Activated CD8-positive, alpha-beta memory T cell treated with anti-CD3 and anti-CD28 coated beads for 36 hours (primary cell): ENCODE measurements around the gene ARPC1B. TPM values are rescaled to one million over a fixed set of nuclear protein-coding genes. Genes with fewer than 3 reads are reported as not detected.
"Not testable (repeated sequence)": the region's sequence is repeated elsewhere in the genome, so short reads cannot be mapped to it uniquely, and the experiment has no call there.

ENCODE experiments used
- CTCF ChIA-PET: fragments of 350-600 bp; sonication (Branson Sonifier 250); formaldehyde crosslinking; loops from one replicate; lab custom pipeline; 2021; ENCODE audit warnings: antibody characterized with exemption; lab: Charles Lee
- POLR2A ChIA-PET: fragments of 350-600 bp; sonication (Branson Sonifier 250); formaldehyde crosslinking; loops from one replicate; lab custom pipeline; 2021; ENCODE audit warnings: antibody characterized with exemption; lab: Charles Lee
- total RNA-seq, 2 experiments: library from RNA; stranded (reverse); gene quantifications; one replicate each; pipeline ENCODE4 v1.2.3, GENCODE V29; 2021

The ARPC1B gene
- 100 to 1,000 TPM; 267 to 276 TPM for total RNA-seq

GRCh38 chr7:99374111-99375064 lies at the start of gene ARPC1B:
Gene ARPC1B, plus strand, starts transcription at chr7:99374730. Its CDS starts 10,985 bp downstream, at chr7:99385715.
- POLR2A ChIA-PET, result interaction anchor here (1.0 kb wide), 2 partner anchors 12 to 34 kb away, joined by 4 read pairs; partner anchors contain the start of genes BUD31 and PDAP1

GRCh38 chr7:99325001-99325493 lies 49.5 kb upstream of the ARPC1B start:
- CTCF ChIA-PET, result interaction anchor here (0.6 to 3.0 kb wide), 3 partner anchors 12 to 84 kb away, joined by 3 to 9 read pairs (median 4); partner anchors contain the start of genes BUD31 and PDAP1
- POLR2A ChIA-PET, result interaction anchor here (0.5 kb wide), 1 partner anchor 13 kb away, joined by 5 read pairs; no protein-coding TSS in a partner anchor

More at GRCh38 chr7:99374111-99375064, at the start of gene ARPC1B:
- CTCF ChIA-PET, result no interaction called here

- ChIA-PET CTCF (interaction anchor here (0.6 to 3.0 kb wide), 4 partner anchors 12 to 83 kb away, joined by 3 to 9 read pairs (median 4); partner anchors contain the start of genes BUD31 and PDAP1), POLR2A (interaction anchor here (0.6 kb wide), 1 partner anchor 243 kb away, joined by 3 read pairs; no protein-coding TSS in a partner anchor)
These were observed 48.7 kb upstream of the ARPC1B start, which contains the start of gene ARPC1A for GRCh38 chr7:99325592-99326407. Gene ARPC1A, plus strand, starts transcription at chr7:99325898. Its CDS starts 7,456 bp downstream, at chr7:99333354.

GRCh38 chr7:99326408-99326782 lies 48.1 kb upstream of the ARPC1B start:
- ChIA-PET CTCF (interaction anchor here (0.7 to 0.8 kb wide), 2 partner anchors 11 to 447 kb away, joined by 3 read pairs; no protein-coding TSS in a partner anchor), POLR2A (no interaction called here)

- POLR2A ChIA-PET, result interaction anchor here (1.0 kb wide), 1 partner anchor 78 kb away, joined by 3 read pairs; the partner anchor contains the start of genes BUD31 and PDAP1
- CTCF ChIA-PET, result not testable (repeated sequence)
These were observed 44.1 kb upstream of the ARPC1B start for GRCh38 chr7:99330314-99330961.

GRCh38 chr7:99331002-99331401 lies 43.5 kb upstream of the ARPC1B start:
- POLR2A ChIA-PET, result no interaction called here
- CTCF ChIA-PET, result interaction anchor here (1.3 kb wide), 1 partner anchor 8 kb away, joined by 3 read pairs; no protein-coding TSS in a partner anchor

GRCh38 chr7:99339595-99339994 lies 34.9 kb upstream of the ARPC1B start:
- ChIA-PET POLR2A (no interaction called here), CTCF (no interaction called here)

- CTCF ChIA-PET, result interaction anchor here (0.8 kb wide), 1 partner anchor 1334 kb away, joined by 4 read pairs; no protein-coding TSS in a partner anchor
- POLR2A ChIA-PET, result no interaction called here
These were observed 33.9 kb upstream of the ARPC1B start for GRCh38 chr7:99340659-99341058.

- CTCF ChIA-PET, result no interaction called here
- POLR2A ChIA-PET, result no interaction called here
These were observed 30.4 kb upstream of the ARPC1B start for GRCh38 chr7:99344061-99344647.

- POLR2A ChIA-PET, result not testable (repeated sequence)
These were observed 23.9 kb upstream of the ARPC1B start for GRCh38 chr7:99350641-99351040.

GRCh38 chr7:99352247-99352646 lies 22.3 kb upstream of the ARPC1B start:
- POLR2A ChIA-PET, result no interaction called here

More at GRCh38 chr7:99350641-99351040, 23.9 kb upstream of the ARPC1B start:
- CTCF ChIA-PET, result interaction anchor here (1.5 kb wide), 1 partner anchor 14 kb away, joined by 3 read pairs; no protein-coding TSS in a partner anchor

GRCh38 chr7:99355098-99355497 lies 19.4 kb upstream of the ARPC1B start:
- ChIA-PET POLR2A (interaction anchor here (0.6 kb wide), 1 partner anchor 14 kb away, joined by 5 read pairs; no protein-coding TSS in a partner anchor), CTCF (interaction anchor here (0.7 kb wide), 1 partner anchor 176 kb away, joined by 4 read pairs; no protein-coding TSS in a partner anchor)

More at GRCh38 chr7:99352247-99352646, 22.3 kb upstream of the ARPC1B start:
- CTCF ChIA-PET, result interaction anchor here (0.7 kb wide), 1 partner anchor 27 kb away, joined by 4 read pairs; no protein-coding TSS in a partner anchor

GRCh38 chr7:99357701-99358490 lies 16.6 kb upstream of the ARPC1B start:
- POLR2A ChIA-PET, result interaction anchor here (0.6 kb wide), 1 partner anchor 24 kb away, joined by 6 read pairs; no protein-coding TSS in a partner anchor
- CTCF ChIA-PET, result no interaction called here

GRCh38 chr7:99358521-99358920 lies 16.0 kb upstream of the ARPC1B start:
- POLR2A ChIA-PET, result interaction anchor here (0.6 kb wide), 1 partner anchor 24 kb away, joined by 6 read pairs; no protein-coding TSS in a partner anchor
- CTCF ChIA-PET, result not testable (repeated sequence)

GRCh38 chr7:99359465-99360154 lies 14.9 kb upstream of the ARPC1B start:
- ChIA-PET CTCF (interaction anchor here (0.7 kb wide), 1 partner anchor 15 kb away, joined by 4 read pairs; no protein-coding TSS in a partner anchor), POLR2A (interaction anchor here (0.6 kb wide), 1 partner anchor 17 kb away, joined by 3 read pairs; no protein-coding TSS in a partner anchor)

GRCh38 chr7:99362801-99363200 lies 11.7 kb upstream of the ARPC1B start:
- CTCF ChIA-PET, result no interaction called here
- POLR2A ChIA-PET, result interaction anchor here (1.1 kb wide), 1 partner anchor 11 kb away, joined by 4 read pairs; no protein-coding TSS in a partner anchor
